Testis (tissue), 3 donors: ENCODE measurements around the gene CPEB1. TPM values are rescaled to one million over a fixed set of nuclear protein-coding genes. Genes with fewer than 3 reads are reported as not detected.
"Not testable (repeated sequence)": the region's sequence is repeated elsewhere in the genome, so short reads cannot be mapped to it uniquely, and the experiment has no call there.

ENCODE experiments used
- DNase-seq: peaks from one replicate; pipeline ENCODE4 v3.0.0-alpha.2; 2019
- H3K27ac ChIP-seq, 2 donors: fragments of 200-600 bp; sonication (generic); one replicate each; pipeline ENCODE4 v1.5.1; 2019
- H3K27me3 ChIP-seq: fragments of 200-600 bp; sonication (generic); one replicate; pipeline ENCODE4 v1.5.1; 2019
- H3K36me3 ChIP-seq: fragments of 200-600 bp; sonication (generic); one replicate; pipeline ENCODE4 v1.5.1; 2017; ENCODE audit warnings: low read depth; ENCODE audit errors: missing control alignments
- H3K4me1 ChIP-seq: fragments of 200-600 bp; sonication (generic); one replicate; pipeline ENCODE4 v1.5.1; 2019
- H3K4me3 ChIP-seq, 2 donors: fragments of 200-600 bp; sonication (generic); one replicate each; pipeline ENCODE4 v1.5.1; 2017 to 2019
- H3K9me3 ChIP-seq: fragments of 200-600 bp; sonication (generic); one replicate; pipeline ENCODE4 v1.5.1; 2017
- POLR2A ChIP-seq: fragments of 450-650 bp; IDR thresholded peaks from one replicate; pipeline ENCODE4 v1.6.1; 2017; ENCODE audit warnings: antibody characterized with exemption, mild to moderate bottlenecking, moderate library complexity
- WGBS, 2 donors: methylation state at CpG; one replicate each; pipeline ENCODE4 v1.1.5; 2018; 5-methylcytosine and 5-hydroxymethylcytosine counted together
- intact Hi-C: fragments of 100-400 bp; cut with DNase I; formaldehyde crosslinking; loops from one replicate; pipeline ENCODE4 v1.15.1; 2023; ENCODE audit warnings: low total_unique reads
- polyA plus RNA-seq: library from polyadenylated mRNA; stranded (reverse); fragments of 350-450 nt; fragmentation: Illumina TruSeq; extraction: RNeasy Lipid Tissue Mini Kit (QIAGEN cat#74804); gene quantifications from one replicate; pipeline ENCODE4 v1.2.3, GENCODE V29; 2014; ENCODE audit warnings: low read depth, low replicate concordance; ENCODE audit not compliant: insufficient read depth
- total RNA-seq, 2 donors: library from RNA; depleted of rRNA; stranded (reverse); fragments of >200 nt; gene quantifications; one replicate each; pipeline ENCODE4 v1.2.3, GENCODE V29; 2016
- TF ChIP-seq, protein P1 (sequence below), 3 experiments: fragments of 450-650 bp in 2 of 3; fragments of 200-600 bp in 1 of 3; sonication (generic) in 1 of 3; IDR thresholded peaks; one replicate each; pipeline ENCODE4 v1.5.1; 2016 to 2019; ENCODE audit warnings: antibody characterized with exemption in 3 of 3, mild to moderate bottlenecking in 2 of 3, moderate library complexity in 1 of 3

Gene CPEB1
- total and polyA plus RNA-seq, 3 donors from 2014 or later = 60.8 to 89.1 (median 74.3) TPM

DNA sequence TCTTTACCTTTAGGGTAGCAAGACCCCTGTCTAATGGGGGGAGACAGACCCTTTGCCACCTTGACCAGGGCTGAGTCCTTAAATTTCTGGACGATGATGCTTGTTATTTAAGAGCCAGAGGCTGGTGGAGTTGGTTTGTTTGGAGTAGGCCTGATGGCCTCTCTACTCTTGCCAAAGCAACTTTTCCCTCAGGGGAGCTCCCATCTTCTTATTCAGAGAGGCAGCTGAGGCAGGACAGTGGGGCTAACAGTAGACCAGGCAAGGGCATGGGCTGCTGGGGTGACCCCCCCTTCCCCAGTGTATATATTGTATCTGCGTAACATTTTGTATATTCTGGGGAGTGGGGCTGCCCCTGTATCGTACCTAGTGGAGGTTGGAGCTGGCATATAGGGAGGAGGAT, 117.2 kb downstream of the CPEB1 start:
- H3K27ac ChIP-seq = no peak overlapping the region
- no peak for TF ChIP-seq POLR2A
- TF ChIP-seq, protein P1, sequence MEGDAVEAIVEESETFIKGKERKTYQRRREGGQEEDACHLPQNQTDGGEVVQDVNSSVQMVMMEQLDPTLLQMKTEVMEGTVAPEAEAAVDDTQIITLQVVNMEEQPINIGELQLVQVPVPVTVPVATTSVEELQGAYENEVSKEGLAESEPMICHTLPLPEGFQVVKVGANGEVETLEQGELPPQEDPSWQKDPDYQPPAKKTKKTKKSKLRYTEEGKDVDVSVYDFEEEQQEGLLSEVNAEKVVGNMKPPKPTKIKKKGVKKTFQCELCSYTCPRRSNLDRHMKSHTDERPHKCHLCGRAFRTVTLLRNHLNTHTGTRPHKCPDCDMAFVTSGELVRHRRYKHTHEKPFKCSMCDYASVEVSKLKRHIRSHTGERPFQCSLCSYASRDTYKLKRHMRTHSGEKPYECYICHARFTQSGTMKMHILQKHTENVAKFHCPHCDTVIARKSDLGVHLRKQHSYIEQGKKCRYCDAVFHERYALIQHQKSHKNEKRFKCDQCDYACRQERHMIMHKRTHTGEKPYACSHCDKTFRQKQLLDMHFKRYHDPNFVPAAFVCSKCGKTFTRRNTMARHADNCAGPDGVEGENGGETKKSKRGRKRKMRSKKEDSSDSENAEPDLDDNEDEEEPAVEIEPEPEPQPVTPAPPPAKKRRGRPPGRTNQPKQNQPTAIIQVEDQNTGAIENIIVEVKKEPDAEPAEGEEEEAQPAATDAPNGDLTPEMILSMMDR (IDR thresholded peaks at IDR 0.05) = no peak
- H3K9me3 ChIP-seq = no peaks in the 10 kb centered on the region
- intact Hi-C loops = no loop called here
- no peak for DNase-seq
- WGBS, 2 donors = 86 to 94% methylated on average over 3 of the region's 3 CpGs
- H3K4me1 ChIP-seq = no peaks in the 10 kb centered on the region
- no peak overlapping the region for H3K4me3 ChIP-seq
- no peaks in the 10 kb centered on the region for H3K36me3 ChIP-seq
- no peaks in the 10 kb centered on the region for H3K27me3 ChIP-seq

DNA sequence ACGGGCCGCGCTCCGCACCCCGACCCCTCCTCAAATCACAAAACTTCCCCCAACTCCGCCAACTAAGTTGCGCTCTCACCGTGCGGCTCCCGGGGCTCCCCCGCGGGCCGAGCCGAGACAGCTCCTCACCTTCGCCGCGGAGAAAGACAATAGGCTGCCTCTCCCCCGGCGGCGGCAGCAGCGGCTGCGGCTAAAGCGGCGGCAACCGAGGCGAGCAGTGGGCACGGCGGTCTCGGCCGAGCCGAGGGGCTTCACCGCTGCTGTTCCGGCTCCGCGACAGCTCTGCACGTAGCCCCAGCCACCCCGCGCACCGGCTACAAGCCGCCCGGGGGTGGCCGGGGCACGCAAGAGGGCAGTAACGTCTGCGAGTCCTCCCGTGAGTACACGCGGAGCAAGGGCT, 133.6 kb downstream of the CPEB1 start:
- H3K9me3 ChIP-seq, DNase-seq, H3K4me1 ChIP-seq, H3K27me3 ChIP-seq, H3K27ac ChIP-seq, intact Hi-C loops, H3K36me3 ChIP-seq, H3K4me3 ChIP-seq: not testable (repeated sequence)
- no CpG with 5 or more reads among the region's 48 CpGs for WGBS, 2 donors

DNA sequence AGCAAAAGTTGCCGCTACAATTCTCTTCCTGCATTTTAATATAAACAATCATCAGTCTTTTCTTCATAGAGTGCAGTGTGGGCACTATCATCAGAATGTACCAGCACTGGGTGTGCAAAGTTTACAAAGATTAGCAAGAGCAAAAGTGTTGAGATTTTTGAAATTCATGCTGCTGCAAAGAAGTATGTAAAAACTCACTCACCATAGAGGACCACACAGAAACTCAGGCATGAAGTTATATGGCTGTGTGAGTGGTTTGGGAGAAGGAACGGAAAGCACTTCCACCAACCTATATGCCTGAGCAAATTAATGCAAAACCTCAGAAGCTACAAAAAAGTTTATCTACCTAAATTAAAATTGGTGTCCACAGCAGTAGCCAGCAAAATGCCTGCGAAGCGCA, 139.5 kb downstream of the CPEB1 start:
- H3K27me3 ChIP-seq, H3K4me1 ChIP-seq, intact Hi-C loops, H3K9me3 ChIP-seq, H3K36me3 ChIP-seq, H3K4me3 ChIP-seq, DNase-seq, H3K27ac ChIP-seq: not testable (repeated sequence)
- WGBS, 2 donors = 77 to 84% methylated on average over 3 to 4 of the region's 4 CpGs

DNA sequence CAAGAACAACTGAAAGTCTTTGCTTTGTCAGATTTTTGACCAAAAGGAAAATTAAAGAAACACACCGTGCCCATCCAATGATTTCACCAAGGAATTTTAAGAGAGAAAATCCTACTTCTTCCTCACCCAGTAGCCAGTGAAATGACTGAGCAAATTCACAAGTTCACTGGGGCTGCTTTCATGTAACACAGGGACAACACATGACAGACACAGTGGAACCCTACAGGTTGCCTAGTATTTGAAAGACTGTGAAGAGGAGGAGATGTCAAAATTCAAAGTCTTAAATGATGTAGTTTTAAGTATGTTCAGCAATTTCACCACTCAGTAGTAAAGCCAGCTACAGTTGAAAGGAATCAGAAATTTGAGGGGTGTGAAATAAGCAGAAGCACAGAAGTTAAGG, 140.1 kb downstream of the CPEB1 start:
- intact Hi-C loops, H3K4me1 ChIP-seq, H3K27me3 ChIP-seq, H3K27ac ChIP-seq, H3K36me3 ChIP-seq, H3K9me3 ChIP-seq, H3K4me3 ChIP-seq, DNase-seq: not testable (repeated sequence)
- WGBS, 2 donors = 60 to 92% methylated on average over 1 of the region's 1 CpG

DNA sequence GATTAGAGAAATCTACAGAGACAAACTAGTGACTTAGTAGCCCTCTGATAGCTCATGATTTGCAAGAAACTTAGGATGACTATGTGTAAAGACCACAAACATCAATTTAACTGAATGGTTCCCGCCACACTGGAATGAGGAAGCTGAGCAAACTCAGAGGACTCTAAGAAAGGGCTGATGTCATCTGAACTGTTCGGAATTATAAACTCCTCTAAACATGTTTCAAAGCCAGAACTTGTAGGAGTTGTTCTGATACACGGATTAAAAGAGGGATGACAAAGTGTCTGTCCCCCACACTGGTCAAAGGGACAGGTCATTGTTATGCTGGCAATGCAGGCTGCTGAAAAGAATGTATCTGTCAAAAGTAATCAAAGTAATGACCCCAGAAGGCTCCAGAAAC, 141.3 kb downstream of the CPEB1 start:
- H3K36me3 ChIP-seq, DNase-seq, H3K4me3 ChIP-seq, H3K4me1 ChIP-seq, intact Hi-C loops, H3K27me3 ChIP-seq, H3K9me3 ChIP-seq, H3K27ac ChIP-seq: not testable (repeated sequence)
- no CpG with 5 or more reads among the region's 3 CpGs for WGBS, 2 donors

DNA sequence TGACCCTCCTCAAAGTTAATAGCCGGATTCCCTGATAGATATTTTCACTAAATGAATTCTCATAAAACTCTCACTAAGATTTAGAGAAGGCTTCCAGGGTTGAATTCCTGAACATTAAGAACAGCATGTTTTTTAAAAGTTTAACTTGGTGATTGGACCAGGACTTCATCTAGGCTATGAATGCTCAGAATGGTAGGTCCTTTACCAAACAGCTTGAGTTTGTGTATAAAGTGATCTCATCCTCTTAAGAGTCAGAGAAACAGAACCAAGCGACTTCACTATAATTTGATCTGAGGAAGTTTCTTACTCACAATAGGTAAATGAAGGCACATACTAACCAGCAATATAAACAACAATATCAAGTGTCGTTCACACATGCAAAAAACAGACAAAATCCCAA, 143.1 kb downstream of the CPEB1 start:
- H3K27me3 ChIP-seq, H3K36me3 ChIP-seq, DNase-seq, H3K27ac ChIP-seq, intact Hi-C loops, H3K9me3 ChIP-seq, H3K4me1 ChIP-seq, H3K4me3 ChIP-seq: not testable (repeated sequence)
- 57 to 100% methylated on average over 1 of the region's 3 CpGs for WGBS, 2 donors

GRCh38 chr15:82502700-82503339, 144.3 kb downstream of the CPEB1 start:
- H3K4me1 ChIP-seq, intact Hi-C loops, H3K4me3 ChIP-seq, DNase-seq, H3K27ac ChIP-seq, H3K36me3 ChIP-seq, H3K9me3 ChIP-seq, H3K27me3 ChIP-seq: not testable (repeated sequence)
- WGBS, 2 donors = 35 to 59% methylated on average over 2 to 4 of the region's 7 CpGs

DNA sequence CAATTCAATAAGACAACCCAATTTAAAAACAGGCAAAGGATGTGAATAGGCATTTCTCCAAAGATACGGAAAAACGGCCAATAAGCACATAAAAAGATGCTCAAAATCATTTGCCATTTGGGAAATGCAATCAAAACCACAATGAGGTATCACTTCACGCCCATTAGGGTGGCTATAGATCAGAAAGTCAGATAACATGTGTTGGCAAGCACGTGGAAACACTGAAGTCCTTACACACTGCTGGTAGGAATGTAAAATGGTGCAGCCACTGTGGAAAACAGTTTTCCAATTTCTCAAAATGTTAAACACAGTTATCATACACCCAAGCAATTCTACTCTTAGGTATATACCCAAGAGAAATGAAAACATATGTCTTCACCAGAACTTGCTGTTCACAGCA, 146.4 kb downstream of the CPEB1 start:
- WGBS, 2 donors = 58 to 69% methylated on average over 4 of the region's 4 CpGs
- intact Hi-C loops, DNase-seq: not testable (repeated sequence)

GRCh38 chr15:82497978-82498377, 149.2 kb downstream of the CPEB1 start:
- H3K27ac ChIP-seq, H3K4me3 ChIP-seq, H3K27me3 ChIP-seq, DNase-seq, H3K4me1 ChIP-seq, H3K9me3 ChIP-seq, H3K36me3 ChIP-seq, intact Hi-C loops: not testable (repeated sequence)

More for the DNA sequence above, 146.4 kb downstream of the CPEB1 start:
- not testable (repeated sequence) for H3K4me1 ChIP-seq, H3K4me3 ChIP-seq, H3K27me3 ChIP-seq, H3K27ac ChIP-seq, H3K9me3 ChIP-seq, H3K36me3 ChIP-seq
